Activated CD4-positive, alpha-beta T cell treated with anti-CD3 and anti-CD28 coated beads, Interleukin-2, amount 10 ng/mL, durations not matched to agents 24 days and 14 days (primary cell): ENCODE measurements around the gene CNKSR2. TPM values are rescaled to one million over a fixed set of nuclear protein-coding genes. Genes with fewer than 3 reads are reported as not detected.

Experiments used
- DNase-seq: peaks from one replicate; pipeline ENCODE4 v3.0.0; 2022
- H3K27ac Mint-ChIP-seq: one replicate; pipeline ENCODE4 v1.8.0; 2022; ENCODE audit warnings: mild to moderate bottlenecking, mixed read lengths
- H3K27me3 Mint-ChIP-seq: one replicate; pipeline ENCODE4 v1.8.0; 2022; ENCODE audit warnings: mixed read lengths
- H3K36me3 Mint-ChIP-seq: one replicate; pipeline ENCODE4 v1.8.0; 2022; ENCODE audit warnings: low read depth, mild to moderate bottlenecking, mixed read lengths
- H3K4me1 Mint-ChIP-seq: one replicate; pipeline ENCODE4 v1.8.0; 2021; ENCODE audit warnings: mixed read lengths
- H3K4me3 Mint-ChIP-seq: one replicate; pipeline ENCODE4 v1.8.0; 2022; ENCODE audit warnings: mild to moderate bottlenecking, moderate library complexity, mixed read lengths
- H3K9me3 Mint-ChIP-seq: one replicate; pipeline ENCODE4 v1.8.0; 2021; ENCODE audit warnings: mixed read lengths
- intact Hi-C: fragments of 100-400 bp; cut with micrococcal nuclease; formaldehyde crosslinking; loops from one replicate; pipeline ENCODE4 v1.15.1; 2023
- total RNA-seq: library from RNA; stranded (reverse); gene quantifications from 2 replicates; pipeline ENCODE4 v1.2.3, GENCODE V29; 2022

CNKSR2 gene
- total RNA-seq, 1 donor from 2014 or later: 10.2 TPM

- H3K4me3 Mint-ChIP-seq: no peak overlapping the region
- DNase-seq: no peak
- H3K27ac Mint-ChIP-seq: no peak overlapping the region
- intact Hi-C loops: no loop called here
- H3K36me3 Mint-ChIP-seq: no peaks in the 10 kb centered on the region
- H3K27me3 Mint-ChIP-seq: no peaks in the 10 kb centered on the region
- H3K4me1 Mint-ChIP-seq: peaks cover 4% of the 10 kb centered on the region
- H3K9me3 Mint-ChIP-seq: peaks cover 5% of the 10 kb centered on the region
Observed at GRCh38 chrX:21586001-21586400, 211.8 kb downstream of the CNKSR2 start.

DNA sequence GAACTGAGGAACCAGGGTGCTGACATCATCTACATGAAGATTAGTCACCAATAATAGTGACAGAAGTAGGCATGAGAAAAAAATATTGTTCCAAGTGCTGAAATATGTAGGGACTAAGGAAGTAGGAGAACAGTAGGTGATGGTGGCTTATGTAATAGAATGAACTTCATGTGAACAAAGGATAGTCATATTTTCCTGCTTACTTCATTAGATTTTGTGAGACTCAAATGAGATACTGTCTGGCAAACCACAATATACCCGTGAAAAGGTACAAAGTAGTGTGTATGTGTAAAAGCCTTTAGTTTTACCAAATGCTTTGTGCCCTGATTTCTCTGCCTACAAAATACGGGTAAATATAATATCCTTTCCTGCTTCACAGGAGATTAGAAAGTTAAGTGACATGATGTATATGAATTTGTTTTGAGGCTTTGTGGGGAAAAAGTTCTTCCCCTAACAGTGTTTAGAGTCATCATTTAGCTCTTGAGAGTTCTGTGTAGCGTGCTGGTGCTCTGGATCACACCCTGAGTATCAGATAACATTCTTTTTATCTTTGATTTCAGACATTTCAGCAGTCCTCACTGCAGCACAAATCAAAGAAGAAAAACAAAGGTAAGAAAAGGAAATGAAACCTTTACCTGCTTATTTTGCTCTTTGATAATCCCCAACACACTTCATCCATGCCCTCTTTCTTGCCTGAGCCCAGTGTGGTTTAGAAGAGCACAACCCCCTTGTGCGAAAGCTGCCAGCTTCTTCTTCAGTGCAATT is 216.0 kb downstream of the CNKSR2 start:
- H3K27ac Mint-ChIP-seq: no peak overlapping the region

DNA sequence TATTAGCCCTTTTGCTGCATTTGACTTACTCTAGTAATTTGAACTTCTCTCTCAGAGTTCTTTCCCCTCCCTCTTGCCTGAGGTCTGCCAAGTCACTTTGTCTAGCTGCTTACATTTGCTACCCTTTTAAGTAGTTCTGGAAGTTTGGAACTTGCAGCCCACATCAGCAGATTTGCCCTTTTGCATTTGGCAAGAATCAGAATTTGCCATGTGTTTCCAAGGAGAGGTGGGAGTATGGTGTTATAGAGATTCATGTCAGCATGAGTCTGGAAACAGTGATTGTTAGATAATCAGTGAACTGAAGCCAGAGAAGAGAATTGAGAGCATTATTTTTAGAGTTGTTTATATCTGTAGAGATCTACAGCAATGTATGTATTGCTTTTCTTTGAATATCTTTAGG is 231.8 kb downstream of the CNKSR2 start:
- H3K36me3 Mint-ChIP-seq: no peaks in the 10 kb centered on the region
- no peaks in the 10 kb centered on the region for H3K9me3 Mint-ChIP-seq
- no peak for DNase-seq
- H3K27me3 Mint-ChIP-seq: no peaks in the 10 kb centered on the region
- H3K27ac Mint-ChIP-seq: no peak overlapping the region
- no peaks in the 10 kb centered on the region for H3K4me1 Mint-ChIP-seq
- intact Hi-C loops: no loop called here
- no peak overlapping the region for H3K4me3 Mint-ChIP-seq

More for the DNA sequence above, 216.0 kb downstream of the CNKSR2 start:
- H3K27me3 Mint-ChIP-seq: no peaks in the 10 kb centered on the region
- peaks cover 4% of the 10 kb centered on the region for H3K4me1 Mint-ChIP-seq
- intact Hi-C loops: no loop called here
- no peak overlapping the region for H3K4me3 Mint-ChIP-seq
- no peaks in the 10 kb centered on the region for H3K36me3 Mint-ChIP-seq
- DNase-seq: no peak
- peaks cover 5% of the 10 kb centered on the region for H3K9me3 Mint-ChIP-seq

DNA sequence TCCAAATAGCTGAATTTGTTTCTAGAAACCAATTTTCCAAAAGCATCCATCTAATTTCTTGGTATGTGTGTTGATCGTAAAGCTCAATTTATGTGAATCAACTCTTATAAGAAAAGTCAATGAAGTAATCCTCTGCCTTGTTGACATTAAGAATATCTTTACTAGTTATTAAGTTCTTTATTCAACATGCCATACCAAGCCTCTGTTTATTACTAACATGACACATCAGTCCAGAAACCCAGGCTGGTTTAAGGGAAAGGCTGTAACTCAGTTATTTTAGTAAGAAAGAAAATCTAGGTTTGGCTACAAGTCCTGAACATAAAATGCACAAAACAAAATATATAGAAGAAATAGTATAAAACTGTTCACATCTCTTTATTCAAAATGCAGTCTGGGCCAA is 235.9 kb downstream of the CNKSR2 start:
- no peak for DNase-seq
- Mint-ChIP-seq H3K4me3 (no peak overlapping the region), H3K27ac (no peak overlapping the region), H3K9me3 (no peaks in the 10 kb centered on the region), H3K36me3 (peaks cover 3% of the 10 kb centered on the region), H3K4me1 (no peaks in the 10 kb centered on the region), H3K27me3 (no peaks in the 10 kb centered on the region)
- intact Hi-C loops: no loop called here

DNA sequence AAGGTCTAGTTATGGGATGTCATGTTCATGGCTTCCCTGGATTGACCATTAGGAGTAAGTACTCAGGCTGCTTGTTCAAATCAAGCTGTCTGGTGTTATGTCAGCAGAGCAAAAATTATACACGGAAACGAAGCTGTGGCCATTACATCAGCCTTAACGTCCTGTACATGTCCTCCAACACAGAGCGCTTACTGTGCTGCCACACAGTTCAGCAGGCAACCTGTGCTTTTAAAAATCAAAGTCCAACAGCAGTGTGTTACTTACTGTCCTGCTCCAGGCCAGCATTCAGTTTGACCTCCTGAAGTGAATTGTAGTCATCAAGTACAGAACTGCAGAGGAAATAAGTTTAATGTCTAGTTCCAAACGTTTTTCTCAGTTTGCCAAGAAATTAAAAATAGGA is 237.9 kb downstream of the CNKSR2 start:
- Mint-ChIP-seq H3K4me1 (no peaks in the 10 kb centered on the region), H3K36me3 (peaks cover 3% of the 10 kb centered on the region), H3K4me3 (no peak overlapping the region), H3K27me3 (no peaks in the 10 kb centered on the region), H3K27ac (no peak overlapping the region), H3K9me3 (no peaks in the 10 kb centered on the region)
- intact Hi-C loops: no loop called here
- DNase-seq: no peak

GRCh38 chrX:21616386-21616785 is 242.2 kb downstream of the CNKSR2 start:
- intact Hi-C loops: no loop called here
- no peaks in the 10 kb centered on the region for H3K4me1 Mint-ChIP-seq

DNA sequence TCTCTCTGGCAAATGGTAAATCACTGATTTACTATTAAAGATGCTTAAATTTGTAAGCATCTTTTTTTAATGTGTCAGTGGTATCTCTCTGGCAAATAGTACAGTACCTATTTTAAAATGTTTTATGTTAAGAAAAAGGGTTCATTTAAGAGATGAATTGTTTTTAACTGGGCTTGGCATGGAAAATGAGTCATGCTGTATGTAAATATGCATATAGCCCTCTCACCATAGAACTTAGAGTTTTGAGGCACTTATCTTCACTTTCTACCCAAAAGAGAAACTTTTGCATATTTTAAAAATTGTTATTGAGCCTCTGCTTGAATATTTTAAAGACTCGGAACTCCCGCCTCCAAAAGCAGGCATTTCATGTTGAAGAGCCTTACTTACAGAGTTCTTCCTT is 246.0 kb downstream of the CNKSR2 start:
- DNase-seq: no peak
- no peaks in the 10 kb centered on the region for H3K9me3 Mint-ChIP-seq
- H3K27me3 Mint-ChIP-seq: no peaks in the 10 kb centered on the region
- no peaks in the 10 kb centered on the region for H3K4me1 Mint-ChIP-seq
- no peak overlapping the region for H3K27ac Mint-ChIP-seq
- intact Hi-C loops: no loop called here
- H3K36me3 Mint-ChIP-seq: no peaks in the 10 kb centered on the region
- no peak overlapping the region for H3K4me3 Mint-ChIP-seq

More at GRCh38 chrX:21616386-21616785, 242.2 kb downstream of the CNKSR2 start:
- no peaks in the 10 kb centered on the region for H3K27me3 Mint-ChIP-seq
- peaks cover 3% of the 10 kb centered on the region for H3K36me3 Mint-ChIP-seq
- H3K9me3 Mint-ChIP-seq: no peaks in the 10 kb centered on the region
- no peak overlapping the region for H3K27ac Mint-ChIP-seq
- no peak overlapping the region for H3K4me3 Mint-ChIP-seq
- no peak for DNase-seq

DNA sequence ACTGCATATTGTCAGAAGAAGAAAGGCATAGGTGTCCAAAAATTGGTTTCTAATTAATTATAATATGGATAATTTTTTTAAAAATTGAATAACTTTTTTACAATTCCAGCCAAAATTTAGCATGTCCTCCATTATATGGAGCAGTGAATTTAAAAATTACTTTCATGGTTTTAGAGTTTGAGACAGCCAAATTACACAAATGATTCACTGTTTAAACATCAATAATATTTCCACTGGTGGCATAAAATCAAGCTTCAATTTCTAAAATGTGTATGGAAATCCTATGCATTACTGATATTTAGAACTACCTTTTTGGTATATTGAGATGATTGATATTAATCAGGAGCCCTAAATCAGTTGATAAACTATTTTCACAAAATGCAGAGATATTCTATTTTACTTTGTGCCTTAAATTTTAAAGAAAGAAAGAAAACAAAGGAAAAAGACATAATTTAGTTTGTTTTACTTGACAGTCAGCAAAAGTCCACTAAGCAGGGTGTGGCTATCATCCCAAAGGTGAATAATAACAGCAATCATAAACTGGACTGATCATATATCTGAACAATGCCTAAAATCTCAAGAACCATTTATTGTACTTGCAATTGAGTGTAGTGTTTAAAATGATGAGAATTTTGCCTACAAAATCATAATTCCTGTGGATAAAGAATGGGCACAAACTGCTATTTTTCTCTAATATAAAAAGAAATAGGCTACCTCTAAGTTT is 249.7 kb downstream of the CNKSR2 start:
- DNase-seq: no peak
- Mint-ChIP-seq H3K27ac (no peak overlapping the region), H3K36me3 (no peaks in the 10 kb centered on the region), H3K4me3 (no peak overlapping the region), H3K4me1 (no peaks in the 10 kb centered on the region), H3K27me3 (no peaks in the 10 kb centered on the region), H3K9me3 (peaks cover 6% of the 10 kb centered on the region)
- intact Hi-C loops: no loop called here

GRCh38 chrX:21632027-21632426 is 257.8 kb downstream of the CNKSR2 start:
- H3K27me3 Mint-ChIP-seq: no peaks in the 10 kb centered on the region
- intact Hi-C loops: no loop called here

GRCh38 chrX:21638311-21638710 is 264.1 kb downstream of the CNKSR2 start:
- Mint-ChIP-seq H3K27ac (no peak overlapping the region), H3K4me1 (no peaks in the 10 kb centered on the region), H3K9me3 (no peaks in the 10 kb centered on the region), H3K4me3 (no peak overlapping the region), H3K36me3 (no peaks in the 10 kb centered on the region), H3K27me3 (no peaks in the 10 kb centered on the region)
- no peak for DNase-seq
- intact Hi-C loops: no loop called here

More at GRCh38 chrX:21632027-21632426, 257.8 kb downstream of the CNKSR2 start:
- H3K4me1 Mint-ChIP-seq: no peaks in the 10 kb centered on the region
- no peaks in the 10 kb centered on the region for H3K9me3 Mint-ChIP-seq
- no peak overlapping the region for H3K4me3 Mint-ChIP-seq
- DNase-seq: no peak
- H3K27ac Mint-ChIP-seq: no peak overlapping the region
- H3K36me3 Mint-ChIP-seq: no peaks in the 10 kb centered on the region

DNA sequence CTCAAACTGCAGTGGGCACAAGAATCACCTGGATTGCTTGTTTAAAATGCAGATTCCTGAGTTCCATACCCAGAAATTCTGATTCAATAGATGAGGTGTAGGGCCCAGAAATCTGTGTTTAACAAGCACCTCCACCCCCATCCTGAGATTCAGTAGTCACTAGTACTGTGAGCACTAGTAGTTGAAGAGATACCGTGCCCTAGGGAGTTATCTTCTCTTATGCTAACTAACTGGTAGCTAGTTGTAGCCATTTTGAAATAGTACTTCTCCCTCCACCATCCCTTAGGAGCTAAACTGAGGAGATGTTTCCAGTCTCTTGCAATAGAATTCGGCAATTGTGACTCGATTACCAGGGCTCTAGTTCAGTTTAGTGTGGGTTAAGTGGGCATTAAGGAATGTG is 265.6 kb downstream of the CNKSR2 start:
- no peaks in the 10 kb centered on the region for H3K27me3 Mint-ChIP-seq
- no peak for DNase-seq
- H3K4me1 Mint-ChIP-seq: no peaks in the 10 kb centered on the region
- H3K9me3 Mint-ChIP-seq: no peaks in the 10 kb centered on the region
- intact Hi-C loops: no loop called here
- H3K27ac Mint-ChIP-seq: no peak overlapping the region
- no peaks in the 10 kb centered on the region for H3K36me3 Mint-ChIP-seq
- no peak overlapping the region for H3K4me3 Mint-ChIP-seq

DNA sequence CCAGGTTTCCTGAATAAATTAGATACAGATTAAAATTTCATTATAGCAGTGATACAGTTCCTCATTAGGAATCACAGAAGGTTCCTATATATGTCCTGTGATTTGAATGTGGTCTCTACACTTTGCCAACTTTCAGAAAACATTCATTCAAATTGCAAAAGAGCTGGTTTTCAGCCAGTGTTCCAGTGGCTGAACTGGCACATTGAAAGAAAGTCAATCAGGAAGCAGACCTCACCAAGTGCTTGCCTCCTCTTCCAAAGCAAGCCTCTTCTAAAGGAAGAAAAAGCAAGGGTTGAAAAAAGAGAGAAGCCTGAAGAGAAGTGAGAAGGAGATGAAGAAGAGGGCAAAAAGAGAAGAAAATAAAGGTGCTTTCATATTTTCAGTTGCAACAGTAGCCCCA is 271.2 kb downstream of the CNKSR2 start:
- Mint-ChIP-seq H3K4me3 (no peak overlapping the region), H3K36me3 (peaks cover 1% of the 10 kb centered on the region), H3K27ac (no peak overlapping the region), H3K9me3 (no peaks in the 10 kb centered on the region), H3K27me3 (no peaks in the 10 kb centered on the region), H3K4me1 (no peaks in the 10 kb centered on the region)
- DNase-seq: no peak
- intact Hi-C loops: no loop called here

DNA sequence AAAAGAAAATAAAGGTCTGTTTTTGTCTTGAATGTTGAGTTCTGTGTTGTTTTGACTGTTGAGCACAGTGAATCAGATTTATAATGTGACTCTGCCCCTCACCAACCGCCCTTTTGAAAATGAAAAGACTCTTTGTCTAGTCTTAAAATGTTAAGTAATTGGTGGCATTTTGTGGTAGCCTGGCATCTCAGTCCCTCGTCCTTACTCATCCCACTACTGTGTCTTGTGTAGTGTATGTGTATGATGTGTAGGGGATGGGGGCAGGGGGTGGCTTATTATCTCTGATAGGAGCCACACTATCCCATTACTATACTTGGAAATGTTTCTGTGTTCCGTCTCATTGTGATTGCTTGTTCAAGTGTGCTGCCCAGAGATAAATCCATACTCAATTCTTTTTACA is 271.7 kb downstream of the CNKSR2 start:
- DNase-seq: no peak
- H3K4me1 Mint-ChIP-seq: no peaks in the 10 kb centered on the region
- no peak overlapping the region for H3K4me3 Mint-ChIP-seq
- H3K36me3 Mint-ChIP-seq: peaks cover 1% of the 10 kb centered on the region
- H3K27ac Mint-ChIP-seq: no peak overlapping the region
- no peaks in the 10 kb centered on the region for H3K9me3 Mint-ChIP-seq
- intact Hi-C loops: no loop called here
- no peaks in the 10 kb centered on the region for H3K27me3 Mint-ChIP-seq

- no peak overlapping the region for H3K27ac Mint-ChIP-seq
- no peak overlapping the region for H3K4me3 Mint-ChIP-seq
- intact Hi-C loops: no loop called here
- no peaks in the 10 kb centered on the region for H3K9me3 Mint-ChIP-seq
- peaks cover 3% of the 10 kb centered on the region for H3K36me3 Mint-ChIP-seq
- DNase-seq: no peak
- H3K4me1 Mint-ChIP-seq: peaks cover 2% of the 10 kb centered on the region
- H3K27me3 Mint-ChIP-seq: peaks cover 9% of the 10 kb centered on the region
Observed at GRCh38 chrX:21655901-21656586, 281.8 kb downstream of the CNKSR2 start.
